ENCODE results near the gene SH3D19.

SH3D19 gene

GRCh38 chr4:151182455-151182996 is 142.9 kb downstream of the SH3D19 start:
- DNase-seq = no peak

GRCh38 chr4:151176685-151177084 is 148.7 kb downstream of the SH3D19 start:
- no peak for DNase-seq

GRCh38 chr4:151175754-151176631 is 149.4 kb downstream of the SH3D19 start:
- DNase-seq = no peak

GRCh38 chr4:151175233-151175632 is 150.2 kb downstream of the SH3D19 start:
- no peak for DNase-seq

- DNase-seq = no peak
These were observed 150.6 kb downstream of the SH3D19 start for GRCh38 chr4:151174784-151175183.

- no peak for DNase-seq
These were observed 151.5 kb downstream of the SH3D19 start for GRCh38 chr4:151173871-151174270.

GRCh38 chr4:151169900-151170299 is 155.5 kb downstream of the SH3D19 start:
- DNase-seq = no peak

GRCh38 chr4:151169223-151169622 is 156.2 kb downstream of the SH3D19 start:
- DNase-seq = peak; percentile 20

- no peak for DNase-seq
These were observed 157.8 kb downstream of the SH3D19 start for GRCh38 chr4:151167561-151167960.

- DNase-seq = no peak
These were observed 158.8 kb downstream of the SH3D19 start for GRCh38 chr4:151166636-151167035.

- no peak for DNase-seq
These were observed 160.0 kb downstream of the SH3D19 start for GRCh38 chr4:151165205-151166000.

- no peak for DNase-seq
These were observed 161.6 kb downstream of the SH3D19 start for GRCh38 chr4:151163855-151164254.

- DNase-seq = no peak
These were observed 166.4 kb downstream of the SH3D19 start for GRCh38 chr4:151158979-151159378.

GRCh38 chr4:151157543-151157942 is 167.9 kb downstream of the SH3D19 start:
- DNase-seq = no peak

GRCh38 chr4:151153585-151153984 is 171.8 kb downstream of the SH3D19 start:
- DNase-seq = no peak

GRCh38 chr4:151152028-151152427 is 173.4 kb downstream of the SH3D19 start:
- DNase-seq = no peak

- DNase-seq = no peak
These were observed 174.4 kb downstream of the SH3D19 start for GRCh38 chr4:151150821-151151580.

- DNase-seq = no peak
These were observed 177.1 kb downstream of the SH3D19 start for GRCh38 chr4:151148261-151148660.

- no peak for DNase-seq
These were observed 178.4 kb downstream of the SH3D19 start for GRCh38 chr4:151147000-151147399.

GRCh38 chr4:151144329-151145072 is 180.9 kb downstream of the SH3D19 start:
- no peak for DNase-seq

- no peak for DNase-seq
These were observed 181.6 kb downstream of the SH3D19 start for GRCh38 chr4:151143811-151144210.

GRCh38 chr4:151143162-151143561 is 182.2 kb downstream of the SH3D19 start:
- DNase-seq = no peak

Measured in NCI-H2081 treated with DMSO at 0.1 percent for 48 hours (cell line).